CD4-positive, alpha-beta memory T cell (primary cell): ENCODE measurements around the gene WDR4. TPM values are rescaled to one million over a fixed set of nuclear protein-coding genes. Genes with fewer than 3 reads are reported as not detected.
A peak's percentile ranks its signal among the peaks of the same experiment; 100 is the strongest.
"Not testable (repeated sequence)": the region's sequence is repeated elsewhere in the genome, so short reads cannot be mapped to it uniquely, and the experiment has no call there.

Experiments used
- CTCF ChIA-PET: fragments of 350-600 bp; sonication (Branson Sonifier 250); formaldehyde crosslinking; loops from one replicate; lab custom pipeline; 2021; ENCODE audit warnings: inconsistent platforms; ENCODE audit not compliant: partially characterized antibody; lab: Charles Lee
- POLR2A ChIA-PET: fragments of 350-600 bp; sonication (Branson Sonifier 250); formaldehyde crosslinking; loops from one replicate; lab custom pipeline; 2021; ENCODE audit not compliant: partially characterized antibody; lab: Charles Lee
- DNase-seq, 5 donors: peaks; one replicate each; pipeline versions ENCODE4 v3.0.0 to v3.0.0-alpha.2; 2020 to 2022; ENCODE audit warnings: mixed read lengths in 1 of 5
- H3K27ac ChIP-seq: one replicate; pipeline ENCODE4 v1.7.0; 2013; ENCODE audit warnings: low read depth, low read length
- H3K27me3 ChIP-seq: 2 replicates; pipeline ENCODE4 v1.7.0; 2013; ENCODE audit warnings: mild to moderate bottlenecking, low read length, moderate library complexity; ENCODE audit not compliant: insufficient read depth
- H3K36me3 ChIP-seq: 2 replicates; pipeline ENCODE4 v1.7.0; 2013; ENCODE audit warnings: mild to moderate bottlenecking, low read length, moderate library complexity; ENCODE audit not compliant: insufficient read depth
- H3K4me1 ChIP-seq: 2 replicates; pipeline ENCODE4 v1.7.0; 2013; ENCODE audit warnings: mild to moderate bottlenecking, low read length, moderate library complexity; ENCODE audit not compliant: insufficient read depth
- H3K4me3 ChIP-seq, 2 donors: one replicate each; pipeline ENCODE4 v1.7.0; 2013; ENCODE audit warnings: low read length in 2 of 2, mild to moderate bottlenecking in 1 of 2
- H3K9me3 ChIP-seq, 2 donors: one replicate each; pipeline ENCODE4 v1.7.0; 2013; ENCODE audit warnings: low read length in 2 of 2, control low read depth in 1 of 2; ENCODE audit not compliant: control insufficient read depth in 1 of 2
- H3K27ac Mint-ChIP-seq, 7 donors: one replicate each; pipeline ENCODE4 v1.8.0; 2020 to 2021; ENCODE audit warnings: mixed read lengths in 7 of 7, mild to moderate bottlenecking in 6 of 7, inconsistent platforms in 3 of 7, moderate library complexity in 3 of 7
- H3K27me3 Mint-ChIP-seq, 2 donors: one replicate each; pipeline ENCODE4 v1.8.0; 2020 to 2021; ENCODE audit warnings: mixed read lengths in 2 of 2
- H3K36me3 Mint-ChIP-seq, 2 donors: one replicate each; pipeline ENCODE4 v1.8.0; 2020 to 2021; ENCODE audit warnings: mixed read lengths in 2 of 2, inconsistent platforms in 1 of 2, mild to moderate bottlenecking in 1 of 2
- H3K4me1 Mint-ChIP-seq, 4 donors: one replicate each; pipeline ENCODE4 v1.8.0; 2020 to 2021; ENCODE audit warnings: mixed read lengths in 4 of 4, mild to moderate bottlenecking in 1 of 4
- H3K4me3 Mint-ChIP-seq, 8 donors: one replicate each; pipeline ENCODE4 v1.8.0; 2020 to 2021; ENCODE audit warnings: mixed read lengths in 8 of 8, mild to moderate bottlenecking in 7 of 8, moderate library complexity in 6 of 8, inconsistent platforms in 3 of 8
- H3K9me3 Mint-ChIP-seq, 8 donors: one replicate each; pipeline ENCODE4 v1.8.0; 2020 to 2021; ENCODE audit warnings: mixed read lengths in 8 of 8, mild to moderate bottlenecking in 5 of 8, inconsistent platforms in 3 of 8, moderate library complexity in 1 of 8
- intact Hi-C: fragments of 100-400 bp; cut with micrococcal nuclease; formaldehyde crosslinking; loops from one replicate; pipeline ENCODE4 v1.15.1; 2023
- polyA plus RNA-seq, 2 donors: library from polyadenylated mRNA; unstranded; fragments of 300-500 nt; fragmentation: Illumina TruSeq; gene quantifications; one replicate each; pipeline ENCODE4 v1.2.3, GENCODE V29; 2021
- total RNA-seq, 2 experiments: library from RNA; stranded (reverse); gene quantifications; one replicate each; pipeline ENCODE4 v1.2.3, GENCODE V29; 2021

WDR4 gene
- total and polyA plus RNA-seq, 4 experiments from 2014 or later = 7.3 to 27.5 (median 17.0) TPM

- H3K36me3 Mint-ChIP-seq = no peaks in the 10 kb centered on the region
Measured at GRCh38 chr21:42827588-42827987, 51.8 kb downstream of the WDR4 start.

GRCh38 chr21:42820616-42821465 is 58.5 kb downstream of the WDR4 start:
- Histone ChIP-seq H3K4me3 (no peak overlapping the region), H3K9me3 (no peaks in the 10 kb centered on the region), H3K4me1 (no peaks in the 10 kb centered on the region), H3K36me3 (no peaks in the 10 kb centered on the region), H3K27ac (no peak overlapping the region), H3K27me3 (peaks cover 6% of the 10 kb centered on the region)
- Mint-ChIP-seq H3K36me3 (no peaks in the 10 kb centered on the region), H3K9me3 (no peaks in the 10 kb centered on the region), H3K4me1 (peaks cover 0 to 7% (median 2%) of the 10 kb centered on the region in 4 donors), H3K27ac (no peak overlapping the region), H3K27me3 (peaks cover 15 to 16% of the 10 kb centered on the region in 2 donors), H3K4me3 (no peak overlapping the region)
- intact Hi-C loops = no loop called here
- no peak for DNase-seq
- CTCF ChIA-PET = interaction anchor here (4.0 to 5.5 kb wide), 2 partner anchors 167 to 226 kb away, joined by 34 to 76 read pairs; partner anchors contain the start of gene PDE9A
- POLR2A ChIA-PET = no interaction called here

More at GRCh38 chr21:42827588-42827987, 51.8 kb downstream of the WDR4 start:
- peaks cover 18 to 20% of the 10 kb centered on the region in 2 donors for H3K27me3 Mint-ChIP-seq
- ChIA-PET POLR2A (no interaction called here), CTCF (interaction anchor here (0.8 to 2.4 kb wide), 2 partner anchors 12 to 234 kb away, joined by 3 to 7 read pairs; no protein-coding TSS in a partner anchor)
- no peak overlapping the region for H3K27ac ChIP-seq
- intact Hi-C loops = no loop called here
- no peak for DNase-seq
- no peaks in the 10 kb centered on the region for H3K9me3 ChIP-seq
- peaks cover 14 to 27% (median 19%) of the 10 kb centered on the region in 4 donors for H3K4me1 Mint-ChIP-seq
- peak overlapping the region in 1 of 7 donors; percentile 3 for H3K27ac Mint-ChIP-seq
- H3K36me3 ChIP-seq = no peaks in the 10 kb centered on the region
- H3K9me3 Mint-ChIP-seq = peaks cover 0 to 5% (median 0%) of the 10 kb centered on the region in 8 donors
- peaks cover 6% of the 10 kb centered on the region for H3K27me3 ChIP-seq
- no peak overlapping the region for H3K4me3 Mint-ChIP-seq
- H3K4me1 ChIP-seq = peaks cover 23% of the 10 kb centered on the region
- H3K4me3 ChIP-seq = no peak overlapping the region

GRCh38 chr21:42819861-42820615 is 59.3 kb downstream of the WDR4 start:
- intact Hi-C loops = loop anchor here (2.0 to 10.0 kb wide), 2 partner anchors 73 to 135 kb away; no protein-coding TSS in a partner anchor
- H3K9me3 Mint-ChIP-seq = peaks cover 0 to under 1% (median 0%) of the 10 kb centered on the region in 8 donors
- H3K27ac ChIP-seq = no peak overlapping the region
- DNase-seq = no peak
- H3K4me1 ChIP-seq = no peaks in the 10 kb centered on the region
- POLR2A ChIA-PET = no interaction called here
- no peak overlapping the region for H3K4me3 ChIP-seq
- no peaks in the 10 kb centered on the region for H3K9me3 ChIP-seq
- peaks cover 8% of the 10 kb centered on the region in 2 donors for H3K27me3 Mint-ChIP-seq
- peaks cover 0 to 2% (median under 1%) of the 10 kb centered on the region in 4 donors for H3K4me1 Mint-ChIP-seq
- CTCF ChIA-PET = interaction anchor here (0.6 to 5.5 kb wide), 4 partner anchors 9 to 226 kb away, joined by 3 to 76 read pairs (median 19); partner anchors contain the start of gene PDE9A
- no peak overlapping the region for H3K4me3 Mint-ChIP-seq
- no peaks in the 10 kb centered on the region for H3K36me3 ChIP-seq
- H3K27ac Mint-ChIP-seq = no peak overlapping the region
- peaks cover 6% of the 10 kb centered on the region for H3K27me3 ChIP-seq
- H3K36me3 Mint-ChIP-seq = no peaks in the 10 kb centered on the region

GRCh38 chr21:42818328-42818749 is 61.0 kb downstream of the WDR4 start:
- Histone ChIP-seq H3K36me3 (no peaks in the 10 kb centered on the region), H3K27ac (no peak overlapping the region), H3K4me1 (no peaks in the 10 kb centered on the region), H3K4me3 (no peak overlapping the region), H3K9me3 (no peaks in the 10 kb centered on the region), H3K27me3 (no peaks in the 10 kb centered on the region)
- DNase-seq = peak in 4 of 5 donors; percentile 54 to 62 (median 58)
- intact Hi-C loops = loop anchor here (1.0 to 10.0 kb wide), 4 partner anchors 72 to 221 kb away; no protein-coding TSS in a partner anchor
- Mint-ChIP-seq H3K4me1 (peaks cover 0 to 2% (median under 1%) of the 10 kb centered on the region in 4 donors), H3K36me3 (no peaks in the 10 kb centered on the region), H3K4me3 (no peak overlapping the region), H3K9me3 (peaks cover 0 to 2% (median 0%) of the 10 kb centered on the region in 8 donors), H3K27me3 (peaks cover 5% of the 10 kb centered on the region in 2 donors), H3K27ac (peak overlapping the region in 1 of 7 donors; percentile 79)
- ChIA-PET CTCF (interaction anchor here (0.8 to 5.5 kb wide), 14 partner anchors 13 to 290 kb away, joined by 3 to 76 read pairs (median 3); partner anchors contain the start of gene PDE9A), POLR2A (interaction anchor here (1.3 kb wide), 1 partner anchor 165 kb away, joined by 3 read pairs; the partner anchor contains the start of gene PDE9A)

GRCh38 chr21:42815217-42815616 is 64.1 kb downstream of the WDR4 start:
- Histone ChIP-seq H3K27ac (no peak overlapping the region), H3K27me3 (no peaks in the 10 kb centered on the region), H3K4me3 (no peak overlapping the region), H3K9me3 (no peaks in the 10 kb centered on the region), H3K4me1 (no peaks in the 10 kb centered on the region), H3K36me3 (no peaks in the 10 kb centered on the region)
- peaks cover 5% of the 10 kb centered on the region in 2 donors for H3K27me3 Mint-ChIP-seq
- H3K4me3 Mint-ChIP-seq = no peak overlapping the region
- intact Hi-C loops = loop anchor here (10.0 kb wide), 1 partner anchor 130 kb away; no protein-coding TSS in a partner anchor
- H3K27ac Mint-ChIP-seq = peak overlapping the region in 1 of 7 donors; percentile 47
- POLR2A ChIA-PET = no interaction called here
- DNase-seq = no peak
- CTCF ChIA-PET = interaction anchor here (1.2 to 1.9 kb wide), 4 partner anchors 12 to 223 kb away, joined by 3 to 10 read pairs (median 3); no protein-coding TSS in a partner anchor
- H3K9me3 Mint-ChIP-seq = peaks cover 0 to 2% (median 0%) of the 10 kb centered on the region in 8 donors
- H3K36me3 Mint-ChIP-seq = no peaks in the 10 kb centered on the region
- peaks cover 0 to 2% (median under 1%) of the 10 kb centered on the region in 4 donors for H3K4me1 Mint-ChIP-seq

- not testable (repeated sequence) for H3K9me3 Mint-ChIP-seq, H3K4me1 ChIP-seq, H3K27me3 ChIP-seq, H3K36me3 Mint-ChIP-seq, H3K4me1 Mint-ChIP-seq, DNase-seq, H3K4me3 Mint-ChIP-seq, H3K9me3 ChIP-seq, H3K4me3 ChIP-seq, H3K27me3 Mint-ChIP-seq, H3K27ac ChIP-seq, H3K36me3 ChIP-seq
- peak overlapping the region in 1 of 7 donors; percentile 7 for H3K27ac Mint-ChIP-seq
- ChIA-PET POLR2A (interaction anchor here (1.3 kb wide), 1 partner anchor 29 kb away, joined by 4 read pairs; no protein-coding TSS in a partner anchor), CTCF (interaction anchor here (1.0 to 1.8 kb wide), 4 partner anchors 15 to 219 kb away, joined by 3 to 6 read pairs (median 5); no protein-coding TSS in a partner anchor)
- intact Hi-C loops = loop anchor here (10.0 kb wide), 1 partner anchor 128 kb away; no protein-coding TSS in a partner anchor
Measured at GRCh38 chr21:42812528-42813241, 66.7 kb downstream of the WDR4 start.
